Measurements from ENCODE around the gene SLC37A1.

The SLC37A1 gene

DNA sequence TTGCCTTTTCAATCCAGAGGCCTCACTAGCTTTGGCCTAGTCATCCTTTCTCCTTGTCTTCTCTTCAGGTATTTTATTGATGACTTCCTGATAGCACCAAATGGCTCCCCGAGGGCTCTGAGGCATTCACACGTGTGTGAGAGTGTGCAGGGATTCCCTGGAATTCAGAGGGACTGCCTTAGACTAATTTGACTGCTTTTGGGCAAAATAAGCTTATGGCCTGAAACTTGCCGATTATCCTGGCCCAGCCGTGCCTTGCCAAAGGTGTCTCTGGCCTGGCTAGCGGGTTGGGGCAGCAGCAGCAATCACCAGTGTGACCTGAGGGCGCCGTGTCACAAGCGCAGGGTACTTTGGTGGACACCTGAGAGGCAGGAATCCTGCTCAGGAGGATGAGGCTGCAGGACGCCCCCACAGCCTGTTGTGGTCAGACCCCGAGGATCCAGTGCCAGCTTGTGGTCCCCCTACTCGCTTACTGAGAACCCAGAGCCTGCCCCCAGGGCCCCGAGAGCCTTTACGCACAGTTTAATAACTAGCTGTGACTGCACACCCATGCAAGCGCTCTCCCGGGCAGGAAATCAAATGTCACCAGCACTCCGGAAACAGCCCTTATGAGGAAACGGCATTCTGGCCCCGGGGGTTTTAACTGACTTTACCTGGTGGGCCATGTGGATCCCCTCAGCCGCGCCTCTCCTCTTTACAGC is 76.9 kb downstream of the SLC37A1 start (continued):
- no peak for TF ChIP-seq SALL2 (tag by site-specific recombination; IDR thresholded peaks at IDR 0.05; ENCODE audit: borderline replicate concordance)
- no peak for TF ChIP-seq ZFP37 (tag by site-specific recombination; IDR thresholded peaks at IDR 0.05)
- TF ChIP-seq SCRT1 (tag by site-specific recombination; IDR thresholded peaks at IDR 0.05; ENCODE audit: borderline replicate concordance): no peak
- TF ChIP-seq, protein P1, sequence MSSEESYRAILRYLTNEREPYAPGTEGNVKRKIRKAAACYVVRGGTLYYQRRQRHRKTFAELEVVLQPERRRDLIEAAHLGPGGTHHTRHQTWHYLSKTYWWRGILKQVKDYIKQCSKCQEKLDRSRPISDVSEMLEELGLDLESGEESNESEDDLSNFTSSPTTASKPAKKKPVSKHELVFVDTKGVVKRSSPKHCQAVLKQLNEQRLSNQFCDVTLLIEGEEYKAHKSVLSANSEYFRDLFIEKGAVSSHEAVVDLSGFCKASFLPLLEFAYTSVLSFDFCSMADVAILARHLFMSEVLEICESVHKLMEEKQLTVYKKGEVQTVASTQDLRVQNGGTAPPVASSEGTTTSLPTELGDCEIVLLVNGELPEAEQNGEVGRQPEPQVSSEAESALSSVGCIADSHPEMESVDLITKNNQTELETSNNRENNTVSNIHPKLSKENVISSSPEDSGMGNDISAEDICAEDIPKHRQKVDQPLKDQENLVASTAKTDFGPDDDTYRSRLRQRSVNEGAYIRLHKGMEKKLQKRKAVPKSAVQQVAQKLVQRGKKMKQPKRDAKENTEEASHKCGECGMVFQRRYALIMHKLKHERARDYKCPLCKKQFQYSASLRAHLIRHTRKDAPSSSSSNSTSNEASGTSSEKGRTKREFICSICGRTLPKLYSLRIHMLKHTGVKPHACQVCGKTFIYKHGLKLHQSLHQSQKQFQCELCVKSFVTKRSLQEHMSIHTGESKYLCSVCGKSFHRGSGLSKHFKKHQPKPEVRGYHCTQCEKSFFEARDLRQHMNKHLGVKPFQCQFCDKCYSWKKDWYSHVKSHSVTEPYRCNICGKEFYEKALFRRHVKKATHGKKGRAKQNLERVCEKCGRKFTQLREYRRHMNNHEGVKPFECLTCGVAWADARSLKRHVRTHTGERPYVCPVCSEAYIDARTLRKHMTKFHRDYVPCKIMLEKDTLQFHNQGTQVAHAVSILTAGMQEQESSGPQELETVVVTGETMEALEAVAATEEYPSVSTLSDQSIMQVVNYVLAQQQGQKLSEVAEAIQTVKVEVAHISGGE (tag by site-specific recombination; conservative IDR thresholded peaks at IDR 0.05; ENCODE audit: low read depth): no peak
- TF ChIP-seq HOXA7 (CRISPR knock-in tag; IDR thresholded peaks at IDR 0.05; ENCODE audit: borderline replicate concordance): no peak
- TF ChIP-seq ZNF830 (tag by site-specific recombination; IDR thresholded peaks at IDR 0.05; ENCODE audit: low read depth): no peak
- TF ChIP-seq GLI4 (tag by site-specific recombination; IDR thresholded peaks at IDR 0.05): no peak
- TF ChIP-seq ZNF280D (tag by site-specific recombination; IDR thresholded peaks at IDR 0.05): no peak

GRCh38 chr21:42591170-42591869 is 77.7 kb downstream of the SLC37A1 start:
- POLR2A ChIA-PET: no interaction called here
- Histone ChIP-seq H3K4me1 (ENCODE audit: control insufficient read depth, insufficient read depth, low read length) (no peaks in the 10 kb centered on the region), H3K36me3 (ENCODE audit: control insufficient read depth in 2 of 2, insufficient read depth in 1 of 2, low read length in 2 of 2) (no peaks in the 10 kb centered on the region), H3K9me3 (ENCODE audit: control insufficient read depth, insufficient read depth, low read depth, low read length) (no peaks in the 10 kb centered on the region), H3K27ac (ENCODE audit: extremely low read depth, low read depth, low read length) (no peak overlapping the region), H3K4me3 (ENCODE audit: low read depth, low read length) (no peak overlapping the region)
- TF ChIP-seq ZBTB7A (tag by site-specific recombination; IDR thresholded peaks at IDR 0.05; ENCODE audit: low read depth): no peak
- TF ChIP-seq, protein P2, sequence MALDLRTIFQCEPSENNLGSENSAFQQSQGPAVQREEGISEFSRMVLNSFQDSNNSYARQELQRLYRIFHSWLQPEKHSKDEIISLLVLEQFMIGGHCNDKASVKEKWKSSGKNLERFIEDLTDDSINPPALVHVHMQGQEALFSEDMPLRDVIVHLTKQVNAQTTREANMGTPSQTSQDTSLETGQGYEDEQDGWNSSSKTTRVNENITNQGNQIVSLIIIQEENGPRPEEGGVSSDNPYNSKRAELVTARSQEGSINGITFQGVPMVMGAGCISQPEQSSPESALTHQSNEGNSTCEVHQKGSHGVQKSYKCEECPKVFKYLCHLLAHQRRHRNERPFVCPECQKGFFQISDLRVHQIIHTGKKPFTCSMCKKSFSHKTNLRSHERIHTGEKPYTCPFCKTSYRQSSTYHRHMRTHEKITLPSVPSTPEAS (tag by site-specific recombination; IDR thresholded peaks at IDR 0.05): peak; percentile 100
- no peak for TF ChIP-seq ZNF223 (tag by site-specific recombination; IDR thresholded peaks at IDR 0.05)
- no peak for TF ChIP-seq KLF1 (tag by site-specific recombination; IDR thresholded peaks at IDR 0.05)
- peak; percentile 94 for TF ChIP-seq ZNF10 (tag by site-specific recombination; IDR thresholded peaks at IDR 0.05)
- peak; percentile 40 for TF ChIP-seq ZBTB26 (tag by site-specific recombination; optimal IDR thresholded peaks at IDR 0.05)
- CTCF ChIA-PET: interaction anchor here (0.6 to 0.7 kb wide), 2 partner anchors 445 to 1773 kb away, joined by 3 read pairs; no protein-coding TSS in a partner anchor
